H9 (cell line): ENCODE results near the gene AIFM1. TPM values are rescaled to one million over a fixed set of nuclear protein-coding genes. Genes with fewer than 3 reads are reported as not detected.

Experiments
- DNase-seq: peaks from one replicate; pipeline ENCODE4 v3.0.0-alpha.2; 2017
- H2AFZ ChIP-seq: one replicate; pipeline ENCODE4 v1.6.1; 2013; ENCODE audit warnings: mild to moderate bottlenecking, low read length, control low read depth, moderate library complexity
- H2AK5ac ChIP-seq: 2 replicates; pipeline ENCODE4 v1.6.1; 2013; ENCODE audit warnings: low read length, control low read depth, mixed read lengths; ENCODE audit not compliant: insufficient read length
- H2BK120ac ChIP-seq: one replicate; pipeline ENCODE4 v1.6.1; 2013; ENCODE audit warnings: low read depth, mild to moderate bottlenecking, low read length, control low read depth, inconsistent platforms; ENCODE audit not compliant: poor library complexity, severe bottlenecking
- H2BK12ac ChIP-seq: 2 replicates; pipeline ENCODE4 v1.6.1; 2013; ENCODE audit warnings: low read length, control low read depth, mixed read lengths, low read depth; ENCODE audit not compliant: insufficient read length
- H2BK15ac ChIP-seq: 2 replicates; pipeline ENCODE4 v1.6.1; 2013; ENCODE audit warnings: low read depth, low read length, control low read depth
- H2BK20ac ChIP-seq: one replicate; pipeline ENCODE4 v1.6.1; 2013; ENCODE audit warnings: low read depth, mild to moderate bottlenecking, low read length, control low read depth, inconsistent platforms; ENCODE audit not compliant: poor library complexity, severe bottlenecking
- H2BK5ac ChIP-seq: 2 replicates; pipeline ENCODE4 v1.6.1; 2013; ENCODE audit warnings: low read length, control low read depth, mixed read lengths; ENCODE audit not compliant: insufficient read length
- H3K14ac ChIP-seq: 2 replicates; pipeline ENCODE4 v1.6.1; 2013; ENCODE audit warnings: low read length, control low read depth; ENCODE audit not compliant: insufficient read depth
- H3K18ac ChIP-seq: 2 replicates; pipeline ENCODE4 v1.6.1; 2013; ENCODE audit warnings: low read depth, mild to moderate bottlenecking, mixed read lengths, low read length, control low read depth; ENCODE audit not compliant: insufficient read length
- H3K23ac ChIP-seq: 2 replicates; pipeline ENCODE4 v1.6.1; 2013; ENCODE audit warnings: low read length, control low read depth, mixed read lengths, low read depth; ENCODE audit not compliant: insufficient read length
- H3K23me2 ChIP-seq: 2 replicates; pipeline ENCODE4 v1.6.1; 2013; ENCODE audit warnings: low read depth, mild to moderate bottlenecking, mixed read lengths, low read length, control low read depth; ENCODE audit not compliant: insufficient read length, poor library complexity, severe bottlenecking
- H3K27ac ChIP-seq: 2 replicates; pipeline ENCODE4 v1.5.1; 2013; ENCODE audit warnings: low read length, control low read depth, mixed read lengths, low read depth; ENCODE audit not compliant: insufficient read length
- H3K27me3 ChIP-seq: 2 replicates; pipeline ENCODE4 v1.6.1; 2013; ENCODE audit warnings: low read length, control low read depth, inconsistent platforms; ENCODE audit not compliant: insufficient read depth
- H3K4ac ChIP-seq: 2 replicates; pipeline ENCODE4 v1.6.1; 2013; ENCODE audit warnings: low read depth, mild to moderate bottlenecking, control low read depth, inconsistent platforms, low read length, moderate library complexity
- H3K4me1 ChIP-seq: 2 replicates; pipeline ENCODE4 v1.6.1; 2013; ENCODE audit warnings: low read length, control low read depth, inconsistent platforms; ENCODE audit not compliant: insufficient read depth
- H3K4me2 ChIP-seq: 2 replicates; pipeline ENCODE4 v1.6.1; 2013; ENCODE audit warnings: low read length, control low read depth, mixed read lengths; ENCODE audit not compliant: insufficient read length, insufficient read depth
- H3K56ac ChIP-seq: 2 replicates; pipeline ENCODE4 v1.6.1; 2013; ENCODE audit warnings: low read depth, mild to moderate bottlenecking, mixed read lengths, low read length, control low read depth; ENCODE audit not compliant: insufficient read length
- H3K79me1 ChIP-seq: 2 replicates; pipeline ENCODE4 v1.6.1; 2013; ENCODE audit warnings: low read depth, mild to moderate bottlenecking, moderate library complexity, low read length, control low read depth, inconsistent platforms; ENCODE audit not compliant: insufficient read depth, poor library complexity, severe bottlenecking
- H3K79me2 ChIP-seq: 2 replicates; pipeline ENCODE4 v1.6.1; 2013; ENCODE audit warnings: low read length, control low read depth, inconsistent platforms; ENCODE audit not compliant: insufficient read depth
- H3K9ac ChIP-seq: 2 replicates; pipeline ENCODE4 v1.6.1; 2013; ENCODE audit warnings: low read length, control low read depth, mixed read lengths; ENCODE audit not compliant: insufficient read length; ENCODE audit errors: extremely low read depth
- H3K9me3 ChIP-seq: one replicate; pipeline ENCODE4 v1.6.1; 2013; ENCODE audit warnings: low read depth, low read length, inconsistent platforms; ENCODE audit not compliant: control insufficient read depth
- H3T11ph ChIP-seq: one replicate; pipeline ENCODE4 v1.6.1; 2013; ENCODE audit warnings: mild to moderate bottlenecking, low read length, control low read depth, inconsistent platforms
- H4K20me1 ChIP-seq: one replicate; pipeline ENCODE4 v1.6.1; 2013; ENCODE audit not compliant: control insufficient read depth, insufficient read length, insufficient read depth
- H4K5ac ChIP-seq: 2 replicates; pipeline ENCODE4 v1.6.1; 2013; ENCODE audit warnings: low read depth, mild to moderate bottlenecking, mixed read lengths, low read length, control low read depth; ENCODE audit not compliant: insufficient read length
- H4K8ac ChIP-seq: replicated peaks from 2 replicates; pipeline ENCODE4 v1.6.1; 2013; ENCODE audit warnings: low read length, control low read depth, mixed read lengths, low read depth; ENCODE audit not compliant: insufficient read length
- H4K91ac ChIP-seq: 2 replicates; pipeline ENCODE4 v1.6.1; 2013; ENCODE audit warnings: low read depth, mild to moderate bottlenecking, moderate library complexity, mixed read lengths, low read length, control low read depth; ENCODE audit not compliant: insufficient read length
- H3K27ac Mint-ChIP-seq, 3 experiments: 2 replicates in 2 of 3; 3 replicates in 1 of 3; pipeline ENCODE4 v1.8.0; 2020 to 2021; ENCODE audit warnings: mixed read lengths in 3 of 3, mild to moderate bottlenecking in 1 of 3, moderate library complexity in 1 of 3
- H3K27me3 Mint-ChIP-seq: 2 replicates; pipeline ENCODE4 v1.8.0; 2021; ENCODE audit warnings: low read depth, mild to moderate bottlenecking, moderate library complexity, mixed read lengths
- H3K36me3 Mint-ChIP-seq, 3 experiments: 2 replicates in 2 of 3; 3 replicates in 1 of 3; pipeline ENCODE4 v1.8.0; 2020 to 2021; ENCODE audit warnings: low read depth in 3 of 3, mixed read lengths in 3 of 3; ENCODE audit not compliant: insufficient read depth in 1 of 3
- H3K4me1 Mint-ChIP-seq, 2 experiments: 2 replicates each; pipeline ENCODE4 v1.8.0; 2020; ENCODE audit warnings: mixed read lengths in 2 of 2
- H3K4me3 Mint-ChIP-seq, 2 experiments: 2 replicates in 1 of 2; 3 replicates in 1 of 2; pipeline ENCODE4 v1.8.0; 2020 to 2021; ENCODE audit warnings: mild to moderate bottlenecking in 2 of 2, mixed read lengths in 2 of 2, moderate library complexity in 1 of 2
- H3K9me3 Mint-ChIP-seq, 2 experiments: 2 replicates in 1 of 2; 3 replicates in 1 of 2; pipeline ENCODE4 v1.8.0; 2020; ENCODE audit warnings: mild to moderate bottlenecking in 2 of 2, mixed read lengths in 2 of 2, moderate library complexity in 1 of 2
- WGBS: extraction: QIAGEN DNeasy Blood & Tissue Kit; methylation state at CpG from one replicate; pipeline ENCODE4 v1.1.7; 2013; ENCODE audit warnings: missing lambda C conversion rate, low lambda C conversion rate, mixed read lengths; ENCODE audit not compliant: insufficient read length; ENCODE audit errors: extremely low coverage; 5-methylcytosine and 5-hydroxymethylcytosine counted together
- total RNA-seq: library from RNA; stranded (reverse); gene quantifications from 2 replicates; pipeline ENCODE4 v1.2.1, GENCODE V29; 2021
- TF ChIP-seq, protein P1 (sequence below): fragments of 200-600 bp; sonication (generic); conservative IDR thresholded peaks from 3 replicates; pipeline ENCODE4 v1.8.0; 2021; ENCODE audit warnings: antibody characterized with exemption, mild to moderate bottlenecking

AIFM1 gene
- total RNA-seq, 1 experiment from 2014 or later = 43.7 TPM

DNA sequence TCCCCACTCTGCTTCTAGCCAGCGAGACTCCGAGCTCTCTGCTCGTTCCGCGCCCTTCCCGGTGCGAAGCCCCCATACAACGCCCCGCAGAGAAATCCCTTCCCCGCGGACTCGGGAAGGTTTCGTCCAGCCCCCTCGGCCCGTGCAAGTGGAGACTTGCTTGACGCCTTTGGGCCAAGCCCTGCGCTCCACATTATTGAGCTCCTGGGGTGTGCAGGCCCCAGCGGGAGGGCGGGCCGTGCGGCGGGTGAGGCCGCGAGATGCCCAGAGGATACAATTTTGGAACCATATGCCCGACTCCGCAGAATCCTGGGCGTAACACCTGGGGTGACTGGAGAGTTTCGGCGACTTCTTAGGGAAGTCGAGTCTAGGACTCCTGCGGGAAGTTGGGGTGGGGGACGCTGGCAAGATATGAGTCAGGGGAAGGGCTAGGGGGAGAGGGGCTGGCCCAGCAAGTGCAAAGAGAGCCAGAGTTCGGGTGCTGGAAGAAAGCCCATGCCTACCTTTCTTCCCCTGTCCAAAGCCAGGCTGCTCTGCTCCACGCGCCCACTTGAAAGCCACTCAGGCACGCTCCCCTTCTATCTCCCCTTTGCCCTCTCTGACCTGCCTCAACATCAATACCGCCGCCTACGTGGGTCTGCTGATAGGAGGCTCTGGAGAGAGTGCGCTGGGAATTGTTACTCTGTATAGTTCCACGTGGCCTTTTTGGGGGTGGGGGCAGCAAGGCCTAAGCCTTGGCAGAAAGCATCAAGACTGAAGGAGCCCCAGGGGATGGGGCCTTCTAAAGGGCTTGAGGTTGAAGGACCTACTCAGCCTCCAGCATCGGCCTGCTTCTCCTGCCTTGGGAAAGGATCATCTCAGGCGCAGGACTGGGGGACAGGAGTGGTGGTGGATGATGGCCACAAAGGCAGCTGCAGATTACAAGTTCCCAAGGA is 54.2 kb downstream of the AIFM1 start:
- no peaks in the 10 kb centered on the region for H4K20me1 ChIP-seq
- no peak overlapping the region for H4K8ac ChIP-seq
- no peak overlapping the region for H3K56ac ChIP-seq
- no peaks in the 10 kb centered on the region for H3K79me2 ChIP-seq
- no peak overlapping the region for H3T11ph ChIP-seq
- no peaks in the 10 kb centered on the region for H3K23me2 ChIP-seq
- peaks cover 0 to 61% of the 10 kb centered on the region in 2 experiments; a peak in 3 of 5 replicates for H3K9me3 Mint-ChIP-seq
- H2BK5ac ChIP-seq = no peak overlapping the region
- H4K5ac ChIP-seq = no peak overlapping the region
- H3K4me1 ChIP-seq = no peaks in the 10 kb centered on the region
- no peak overlapping the region for H2BK15ac ChIP-seq
- H3K79me1 ChIP-seq = no peaks in the 10 kb centered on the region
- DNase-seq = no peak
- H2AFZ ChIP-seq = no peak overlapping the region
- peaks cover 77% of the 10 kb centered on the region for H3K27me3 Mint-ChIP-seq
- peaks cover 18% of the 10 kb centered on the region for H3K9me3 ChIP-seq
- no peak overlapping the region for H3K27ac Mint-ChIP-seq
- no peak overlapping the region for H4K91ac ChIP-seq
- H3K23ac ChIP-seq = no peak overlapping the region
- H2BK120ac ChIP-seq = no peak overlapping the region
- no peak overlapping the region for H3K4ac ChIP-seq
- peaks cover 21% of the 10 kb centered on the region; the same call in 1 of the 2 replicates for H3K27me3 ChIP-seq
- no peak overlapping the region for H2BK12ac ChIP-seq
- no peak overlapping the region for H2BK20ac ChIP-seq
- H3K36me3 Mint-ChIP-seq = peaks cover 0 to 2% (median 0%) of the 10 kb centered on the region in 3 experiments; a peak in 1 of 7 replicates
- H3K4me1 Mint-ChIP-seq = peaks cover 0 to 20% of the 10 kb centered on the region in 2 experiments; a peak in 2 of 4 replicates
- H3K9ac ChIP-seq = no peak overlapping the region
- no peak overlapping the region for H3K14ac ChIP-seq
- no peak overlapping the region for H2AK5ac ChIP-seq
- no CpG with 5 or more reads among the region's 43 CpGs for WGBS
- no peak overlapping the region for H3K18ac ChIP-seq
- TF ChIP-seq, protein P1, sequence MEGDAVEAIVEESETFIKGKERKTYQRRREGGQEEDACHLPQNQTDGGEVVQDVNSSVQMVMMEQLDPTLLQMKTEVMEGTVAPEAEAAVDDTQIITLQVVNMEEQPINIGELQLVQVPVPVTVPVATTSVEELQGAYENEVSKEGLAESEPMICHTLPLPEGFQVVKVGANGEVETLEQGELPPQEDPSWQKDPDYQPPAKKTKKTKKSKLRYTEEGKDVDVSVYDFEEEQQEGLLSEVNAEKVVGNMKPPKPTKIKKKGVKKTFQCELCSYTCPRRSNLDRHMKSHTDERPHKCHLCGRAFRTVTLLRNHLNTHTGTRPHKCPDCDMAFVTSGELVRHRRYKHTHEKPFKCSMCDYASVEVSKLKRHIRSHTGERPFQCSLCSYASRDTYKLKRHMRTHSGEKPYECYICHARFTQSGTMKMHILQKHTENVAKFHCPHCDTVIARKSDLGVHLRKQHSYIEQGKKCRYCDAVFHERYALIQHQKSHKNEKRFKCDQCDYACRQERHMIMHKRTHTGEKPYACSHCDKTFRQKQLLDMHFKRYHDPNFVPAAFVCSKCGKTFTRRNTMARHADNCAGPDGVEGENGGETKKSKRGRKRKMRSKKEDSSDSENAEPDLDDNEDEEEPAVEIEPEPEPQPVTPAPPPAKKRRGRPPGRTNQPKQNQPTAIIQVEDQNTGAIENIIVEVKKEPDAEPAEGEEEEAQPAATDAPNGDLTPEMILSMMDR = no peak
- peak overlapping the region; percentile 32 for H3K4me2 ChIP-seq
- H3K4me3 Mint-ChIP-seq = peak overlapping the region; percentile 36 to 76
- H3K27ac ChIP-seq = no peak overlapping the region
